ENCODE results near the gene UROC1. TPM values are rescaled to one million over a fixed set of nuclear protein-coding genes. Genes with fewer than 3 reads are reported as not detected.

UROC1 gene
- total RNA-seq, 3 donors from 2014 or later, result not detected

- DNase-seq (ENCODE audit: low spot score in 2 of 2), result no peak
- no peak overlapping the region for H3K4me3 ChIP-seq
- H3K9me3 ChIP-seq, result no peaks in the 10 kb centered on the region
- no peak for TF ChIP-seq POLR2A (IDR thresholded peaks at IDR 0.05)
- TF ChIP-seq, protein P1, sequence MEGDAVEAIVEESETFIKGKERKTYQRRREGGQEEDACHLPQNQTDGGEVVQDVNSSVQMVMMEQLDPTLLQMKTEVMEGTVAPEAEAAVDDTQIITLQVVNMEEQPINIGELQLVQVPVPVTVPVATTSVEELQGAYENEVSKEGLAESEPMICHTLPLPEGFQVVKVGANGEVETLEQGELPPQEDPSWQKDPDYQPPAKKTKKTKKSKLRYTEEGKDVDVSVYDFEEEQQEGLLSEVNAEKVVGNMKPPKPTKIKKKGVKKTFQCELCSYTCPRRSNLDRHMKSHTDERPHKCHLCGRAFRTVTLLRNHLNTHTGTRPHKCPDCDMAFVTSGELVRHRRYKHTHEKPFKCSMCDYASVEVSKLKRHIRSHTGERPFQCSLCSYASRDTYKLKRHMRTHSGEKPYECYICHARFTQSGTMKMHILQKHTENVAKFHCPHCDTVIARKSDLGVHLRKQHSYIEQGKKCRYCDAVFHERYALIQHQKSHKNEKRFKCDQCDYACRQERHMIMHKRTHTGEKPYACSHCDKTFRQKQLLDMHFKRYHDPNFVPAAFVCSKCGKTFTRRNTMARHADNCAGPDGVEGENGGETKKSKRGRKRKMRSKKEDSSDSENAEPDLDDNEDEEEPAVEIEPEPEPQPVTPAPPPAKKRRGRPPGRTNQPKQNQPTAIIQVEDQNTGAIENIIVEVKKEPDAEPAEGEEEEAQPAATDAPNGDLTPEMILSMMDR (IDR thresholded peaks at IDR 0.05), result no peak
- TF ChIP-seq POLR2AphosphoS5 (IDR thresholded peaks at IDR 0.05), result no peak
- no peak overlapping the region for H3K27ac ChIP-seq
- intact Hi-C loops (cut with DNase I; ENCODE audit: low total_unique reads), result no loop called here
- H3K27me3 ChIP-seq, result no peaks in the 10 kb centered on the region
- no peaks in the 10 kb centered on the region for H3K36me3 ChIP-seq
- no peaks in the 10 kb centered on the region for H3K4me1 ChIP-seq
Measured at GRCh38 chr3:126514161-126514560, 3.4 kb downstream of the UROC1 start.

DNA sequence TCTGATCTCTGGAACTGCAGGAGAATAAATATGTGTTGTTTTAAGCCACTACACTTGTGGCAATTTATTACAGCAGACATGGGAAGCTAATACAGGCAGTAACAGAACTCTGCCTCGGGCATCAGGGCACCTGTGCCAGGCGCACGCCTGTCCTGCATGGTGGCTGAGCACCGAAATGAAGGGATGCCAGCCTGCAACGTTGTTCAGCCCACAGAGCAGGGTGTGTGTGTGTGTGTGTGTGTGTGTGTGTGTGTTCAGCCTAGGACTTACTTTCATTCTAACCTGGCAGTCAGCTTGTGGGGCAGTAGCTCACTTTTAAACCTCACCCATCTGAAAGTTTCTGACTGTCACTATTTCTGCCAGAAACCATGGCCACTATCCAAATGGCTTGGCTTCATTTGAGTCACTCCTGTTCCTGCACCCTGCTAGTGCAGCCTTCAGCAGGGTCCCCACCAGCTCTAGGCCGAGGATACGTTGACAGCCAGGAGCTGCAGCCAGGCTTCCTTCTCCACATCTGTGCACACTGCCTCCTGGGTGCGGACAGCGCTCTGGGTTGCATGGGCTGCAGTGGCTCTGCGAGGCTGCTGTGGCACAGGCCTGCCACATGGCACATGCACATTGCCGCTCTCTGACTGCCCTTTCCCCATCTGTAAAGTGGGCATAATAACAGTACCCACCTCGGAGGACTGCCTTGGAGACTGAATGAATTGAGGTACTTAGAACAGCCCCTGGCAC, 4.5 kb downstream of the UROC1 start:
- Histone ChIP-seq H3K27ac (no peak overlapping the region), H3K4me3 (no peak overlapping the region), H3K9me3 (no peaks in the 10 kb centered on the region), H3K27me3 (no peaks in the 10 kb centered on the region), H3K4me1 (no peaks in the 10 kb centered on the region), H3K36me3 (no peaks in the 10 kb centered on the region)
- DNase-seq (ENCODE audit: low spot score in 2 of 2), result no peak
- intact Hi-C loops (cut with DNase I; ENCODE audit: low total_unique reads), result loop anchor here (2.0 kb wide), 1 partner anchor 60 kb away; no protein-coding TSS in a partner anchor
- no peak for TF ChIP-seq POLR2A (IDR thresholded peaks at IDR 0.05)
- TF ChIP-seq, protein P1 (IDR thresholded peaks at IDR 0.05), result no peak
- TF ChIP-seq POLR2AphosphoS5 (IDR thresholded peaks at IDR 0.05), result no peak

GRCh38 chr3:126512026-126512425, 5.5 kb downstream of the UROC1 start:
- Histone ChIP-seq H3K36me3 (no peaks in the 10 kb centered on the region), H3K4me1 (no peaks in the 10 kb centered on the region), H3K4me3 (no peak overlapping the region), H3K9me3 (no peaks in the 10 kb centered on the region), H3K27ac (no peak overlapping the region), H3K27me3 (no peaks in the 10 kb centered on the region)
- no peak for DNase-seq (ENCODE audit: low spot score in 2 of 2)
- intact Hi-C loops (cut with DNase I; ENCODE audit: low total_unique reads), result loop anchor here (2.0 kb wide), 1 partner anchor 59 kb away; no protein-coding TSS in a partner anchor
- TF ChIP-seq POLR2A (IDR thresholded peaks at IDR 0.05), result no peak
- TF ChIP-seq POLR2AphosphoS5 (IDR thresholded peaks at IDR 0.05), result no peak
- TF ChIP-seq, protein P1 (IDR thresholded peaks at IDR 0.05), result no peak

DNA sequence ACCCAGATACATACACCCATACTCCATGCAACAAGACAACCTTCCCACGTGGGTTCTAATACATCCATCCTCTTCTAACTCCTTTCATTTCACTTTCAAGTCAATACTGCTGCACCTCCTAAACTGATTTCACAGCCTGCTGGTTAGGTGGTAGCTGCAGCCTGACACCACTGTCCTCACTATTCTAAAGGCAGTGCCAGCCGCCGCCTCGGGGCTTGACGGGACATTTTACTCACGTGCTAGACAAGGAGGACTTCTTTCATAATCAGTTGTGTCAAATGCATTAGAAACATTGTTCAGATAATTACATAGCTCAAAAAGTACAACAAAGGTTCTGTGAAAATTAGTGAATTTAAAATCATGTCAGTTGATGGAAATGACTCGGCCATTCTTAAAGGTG, 6.3 kb downstream of the UROC1 start:
- Histone ChIP-seq H3K9me3 (no peaks in the 10 kb centered on the region), H3K27ac (no peak overlapping the region), H3K4me1 (no peaks in the 10 kb centered on the region), H3K4me3 (no peak overlapping the region), H3K27me3 (no peaks in the 10 kb centered on the region), H3K36me3 (no peaks in the 10 kb centered on the region)
- no peak for TF ChIP-seq POLR2A (IDR thresholded peaks at IDR 0.05)
- TF ChIP-seq, protein P1 (IDR thresholded peaks at IDR 0.05), result no peak
- TF ChIP-seq POLR2AphosphoS5 (IDR thresholded peaks at IDR 0.05), result no peak
- no peak for DNase-seq (ENCODE audit: low spot score in 2 of 2)
- intact Hi-C loops (cut with DNase I; ENCODE audit: low total_unique reads), result no loop called here

GRCh38 chr3:126510308-126510910, 7.2 kb downstream of the UROC1 start:
- DNase-seq (ENCODE audit: low spot score in 2 of 2), result no peak
- H3K4me3 ChIP-seq, result no peak overlapping the region

More at GRCh38 chr3:126510308-126510910, 7.2 kb downstream of the UROC1 start:
- Histone ChIP-seq H3K27ac (peak overlapping the region in 1 of 2 donors; percentile 25), H3K36me3 (no peaks in the 10 kb centered on the region), H3K27me3 (peaks cover 0 to 7% of the 10 kb centered on the region in 2 donors), H3K9me3 (no peaks in the 10 kb centered on the region), H3K4me1 (no peaks in the 10 kb centered on the region)
- intact Hi-C loops (cut with DNase I; ENCODE audit: low total_unique reads), result no loop called here
- TF ChIP-seq POLR2A (IDR thresholded peaks at IDR 0.05), result no peak
- TF ChIP-seq, protein P1 (IDR thresholded peaks at IDR 0.05), result no peak
- no peak for TF ChIP-seq POLR2AphosphoS5 (IDR thresholded peaks at IDR 0.05)

Data from breast epithelium (tissue), 4 donors.